Measurements from ENCODE around the gene MLPH.

MLPH gene

GRCh38 chr2:237501892-237502513 is 15.0 kb downstream of the MLPH start:
- no peak for DNase-seq

- no peak for DNase-seq
Observed at GRCh38 chr2:237503201-237503600, 16.1 kb downstream of the MLPH start.

DNA sequence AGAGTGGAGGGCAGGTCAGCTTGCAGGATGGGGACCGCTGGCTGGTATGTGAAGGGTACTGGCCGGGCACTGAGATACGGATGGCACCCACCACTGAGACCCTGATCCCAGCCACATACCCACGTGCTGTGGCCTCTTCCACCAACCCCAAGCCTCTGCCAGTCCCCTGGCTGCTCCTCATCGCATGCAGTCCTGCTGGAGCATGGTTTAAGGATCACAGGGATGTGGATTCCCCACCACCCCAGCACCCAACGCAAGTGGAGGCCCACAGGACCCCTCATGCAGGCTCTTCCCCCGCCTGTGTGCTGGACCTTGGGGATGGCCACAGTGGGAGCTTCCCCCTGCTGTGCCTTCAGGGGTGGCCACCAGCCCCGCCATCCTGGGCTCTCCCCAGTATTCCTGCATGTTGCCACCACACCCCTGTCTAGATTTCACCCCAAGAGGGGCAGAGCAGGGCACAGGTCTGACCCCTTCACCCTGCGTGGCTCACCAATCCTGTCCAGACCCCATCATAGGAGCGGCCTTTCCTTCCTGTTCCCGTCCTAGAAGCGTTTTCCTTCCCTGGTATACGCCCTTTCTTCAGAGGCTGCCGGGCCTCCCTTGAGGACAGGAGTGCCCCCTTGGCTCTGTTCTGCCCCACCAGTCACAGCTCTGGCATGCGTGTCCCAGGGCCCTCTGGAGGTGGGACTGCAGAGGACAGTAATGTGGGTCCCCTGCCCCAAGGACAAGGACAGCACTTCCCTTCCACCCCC is 18.3 kb downstream of the MLPH start:
- no peak for DNase-seq

- DNase-seq = no peak
Observed at GRCh38 chr2:237507512-237507911, 20.5 kb downstream of the MLPH start.

DNA sequence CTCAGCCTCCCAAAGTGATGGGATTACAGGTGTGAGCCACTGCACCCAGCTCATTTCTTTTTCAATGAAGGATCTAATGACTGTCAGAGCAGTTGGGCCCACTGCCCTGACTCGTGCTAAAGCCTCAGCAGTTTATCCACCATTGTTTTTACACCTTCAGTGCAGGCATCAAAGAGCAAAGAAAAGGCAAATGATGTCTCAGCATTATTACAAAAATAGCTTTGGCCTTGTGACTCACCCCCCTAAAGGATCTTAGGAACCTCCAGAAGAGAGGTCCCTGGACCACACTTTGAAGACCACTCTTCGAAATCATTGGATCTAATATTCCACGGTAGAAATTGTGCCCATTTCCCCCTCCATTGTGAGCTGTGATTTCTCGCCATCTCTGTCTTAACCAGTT is 21.3 kb downstream of the MLPH start:
- DNase-seq = no peak

- DNase-seq = no peak
Observed at GRCh38 chr2:237509151-237509550, 22.1 kb downstream of the MLPH start.

- no peak for DNase-seq
Observed at GRCh38 chr2:237509905-237510304, 22.9 kb downstream of the MLPH start.

DNA sequence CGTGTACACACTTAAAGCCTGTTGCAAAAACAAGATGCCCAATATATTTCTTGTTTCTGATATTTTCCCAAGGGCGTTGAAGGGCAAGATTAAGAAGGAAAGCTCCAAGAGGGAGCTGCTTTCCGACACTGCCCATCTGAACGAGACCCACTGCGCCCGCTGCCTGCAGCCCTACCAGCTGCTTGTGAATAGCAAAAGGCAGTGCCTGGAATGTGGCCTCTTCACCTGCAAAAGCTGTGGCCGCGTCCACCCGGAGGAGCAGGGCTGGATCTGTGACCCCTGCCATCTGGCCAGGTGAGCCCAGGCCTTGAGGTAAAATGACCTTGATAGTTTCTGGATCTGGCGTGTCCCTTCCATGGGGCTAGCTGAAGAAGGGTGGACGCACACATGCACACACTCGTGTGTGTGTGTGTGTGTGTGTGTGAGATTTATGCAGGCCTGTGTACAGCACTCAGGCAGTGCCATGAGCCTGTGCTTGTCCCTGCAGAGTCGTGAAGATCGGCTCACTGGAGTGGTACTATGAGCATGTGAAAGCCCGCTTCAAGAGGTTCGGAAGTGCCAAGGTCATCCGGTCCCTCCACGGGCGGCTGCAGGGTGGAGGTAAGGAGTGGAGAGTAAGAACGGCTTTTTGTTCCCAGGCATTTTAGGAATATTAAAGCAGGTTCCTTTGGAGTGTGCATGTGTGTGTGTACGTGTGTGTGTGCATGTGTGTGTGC is 23.6 kb downstream of the MLPH start:
- DNase-seq = no peak

- DNase-seq = no peak
Observed at GRCh38 chr2:237511433-237511832, 24.4 kb downstream of the MLPH start.

- DNase-seq = no peak
Observed at GRCh38 chr2:237511885-237512405, 24.9 kb downstream of the MLPH start.

GRCh38 chr2:237512774-237513466 is 25.9 kb downstream of the MLPH start:
- peak; percentile 66 for DNase-seq

- DNase-seq = no peak
Observed at GRCh38 chr2:237513693-237514092, 26.6 kb downstream of the MLPH start.

GRCh38 chr2:237514474-237515130 is 27.6 kb downstream of the MLPH start:
- DNase-seq = no peak

- no peak for DNase-seq
Observed at GRCh38 chr2:237515166-237515565, 28.1 kb downstream of the MLPH start.

GRCh38 chr2:237515621-237516275 is 28.7 kb downstream of the MLPH start:
- DNase-seq = no peak

DNA sequence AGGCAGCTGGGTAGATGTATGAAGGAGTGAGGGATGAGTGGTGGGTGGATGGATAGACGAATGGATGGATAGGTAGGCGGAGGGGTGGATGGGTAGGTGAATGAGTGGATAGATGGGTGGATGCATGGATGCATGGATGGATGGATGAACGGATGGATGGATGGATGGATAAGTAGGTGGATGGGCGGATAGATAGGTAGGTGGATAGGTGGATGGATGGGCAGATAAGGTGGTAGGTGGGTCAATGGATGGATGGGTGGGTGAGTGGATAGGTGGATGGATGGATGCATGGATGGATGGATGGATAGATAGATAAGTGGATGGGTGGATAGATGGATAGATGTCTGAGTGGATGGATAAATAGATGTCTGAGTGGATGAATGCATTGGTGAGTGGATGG is 30.1 kb downstream of the MLPH start:
- no peak for DNase-seq

- no peak for DNase-seq
Observed at GRCh38 chr2:237517990-237518389, 30.9 kb downstream of the MLPH start.

DNA sequence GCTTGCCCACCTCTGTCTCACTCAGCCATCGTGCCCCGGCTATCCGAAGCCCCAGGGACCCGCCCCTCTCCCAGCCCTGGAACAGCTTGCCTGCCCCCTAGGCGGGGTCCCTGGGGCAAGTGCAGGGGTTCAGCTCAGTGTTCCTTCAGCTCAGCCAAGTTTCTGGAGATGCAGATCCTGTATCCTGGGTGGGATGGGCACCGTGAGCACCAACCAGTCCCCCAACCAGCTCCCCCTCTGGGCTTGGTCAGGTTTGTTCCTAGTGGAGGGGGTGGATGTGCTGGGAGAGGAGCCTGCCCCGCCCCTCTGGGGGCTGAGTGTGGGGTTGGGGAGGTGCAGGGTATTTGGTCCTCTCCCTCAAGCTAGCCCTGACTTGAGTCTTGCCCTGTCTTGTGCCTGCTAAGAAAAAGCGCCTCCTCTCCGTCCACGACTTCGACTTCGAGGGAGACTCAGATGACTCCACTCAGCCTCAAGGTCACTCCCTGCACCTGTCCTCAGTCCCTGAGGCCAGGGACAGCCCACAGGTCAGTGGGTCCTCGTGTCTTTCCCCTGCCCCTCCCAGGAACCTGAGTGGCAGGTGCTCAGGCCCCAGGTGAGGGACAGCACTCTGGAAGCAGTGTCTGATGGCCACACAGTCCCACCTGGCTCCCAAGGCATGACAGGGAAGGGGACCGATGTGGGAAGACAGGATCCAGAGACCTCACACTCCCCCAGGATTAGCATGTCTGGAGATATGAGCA is 32.6 kb downstream of the MLPH start:
- no peak for DNase-seq

GRCh38 chr2:237520290-237520689 is 33.2 kb downstream of the MLPH start:
- no peak for DNase-seq

DNA sequence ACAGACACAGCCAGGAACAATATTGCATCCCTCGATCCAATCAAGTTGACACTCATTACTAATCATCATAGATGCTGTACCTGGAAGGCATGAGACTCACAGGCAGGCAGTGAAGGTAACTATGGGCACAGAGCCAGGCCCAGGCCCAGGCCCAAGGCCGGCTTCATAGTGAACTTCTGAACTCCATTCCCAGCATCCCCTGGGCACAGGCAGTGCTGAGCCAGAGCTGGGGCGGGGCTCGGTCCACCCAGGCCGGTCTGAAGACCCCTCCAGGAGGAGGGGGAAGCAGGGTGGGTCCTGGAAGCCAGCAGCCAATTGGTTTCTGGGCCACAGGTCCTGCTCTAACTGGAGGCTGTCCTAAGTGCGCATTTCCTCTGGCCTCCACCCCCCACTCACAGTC is 37.6 kb downstream of the MLPH start:
- DNase-seq = no peak

DNA sequence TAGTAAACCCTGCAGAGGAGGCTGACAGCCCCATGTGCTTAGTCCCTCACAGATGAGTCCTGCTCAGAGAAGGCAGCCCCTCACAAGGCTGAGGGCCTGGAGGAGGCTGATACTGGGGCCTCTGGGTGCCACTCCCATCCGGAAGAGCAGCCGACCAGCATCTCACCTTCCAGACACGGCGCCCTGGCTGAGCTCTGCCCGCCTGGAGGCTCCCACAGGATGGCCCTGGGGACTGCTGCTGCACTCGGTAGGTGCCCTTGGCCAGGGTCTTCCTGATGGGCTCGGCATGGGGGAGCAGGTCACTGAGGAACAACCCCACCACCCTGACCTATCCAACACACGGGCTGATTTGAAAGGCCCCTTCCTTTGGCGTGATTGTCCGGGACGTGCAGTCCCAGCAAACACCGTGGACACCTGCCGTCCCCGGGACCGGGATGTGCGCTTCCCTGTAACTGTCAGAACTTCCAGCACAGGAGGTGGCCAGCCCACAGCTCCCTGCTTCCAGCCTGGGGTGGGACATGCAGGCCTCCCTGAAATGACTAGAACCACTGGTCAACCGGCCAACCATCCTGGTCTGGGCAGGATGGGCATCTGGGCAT is 38.6 kb downstream of the MLPH start:
- no peak for DNase-seq
